NT2/D1 (cell line): ENCODE measurements around the gene KIAA1549.
"Not testable (repeated sequence)": the region's sequence is repeated elsewhere in the genome, so short reads cannot be mapped to it uniquely, and the experiment has no call there.

Experiments used
- SUZ12 ChIP-seq: IDR thresholded peaks from 2 replicates; pipeline ENCODE4 v1.6.1; 2011; ENCODE audit not compliant: insufficient read length, insufficient read depth; ENCODE audit errors: extremely low read depth
- ZNF274 ChIP-seq: IDR thresholded peaks from 2 replicates; pipeline ENCODE4 v1.6.1; 2011; ENCODE audit warnings: mild to moderate bottlenecking, low read depth, low read length

DNA sequence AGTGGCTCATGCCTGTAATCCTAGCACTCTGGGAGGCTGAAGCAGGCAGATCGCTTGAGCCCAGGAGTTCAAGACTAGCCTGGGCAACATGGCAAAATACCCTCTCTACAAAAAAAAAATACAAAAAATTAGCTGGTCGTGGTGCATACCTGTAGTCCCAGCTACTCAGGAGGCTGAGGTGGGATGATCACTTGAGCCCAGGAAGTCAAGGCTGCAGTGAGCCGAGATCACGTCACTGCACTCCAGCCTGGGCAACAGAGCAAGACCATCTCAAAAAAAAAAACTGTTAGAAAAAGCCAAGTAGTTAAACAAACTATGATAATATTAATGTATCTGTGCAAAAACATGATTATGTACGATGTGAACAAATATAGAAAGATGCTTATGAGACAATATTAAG is 44.7 kb upstream of the KIAA1549 start:
- not testable (repeated sequence) for TF ChIP-seq SUZ12, ZNF274
